Fibroblast of pulmonary artery (primary cell): ENCODE results near the gene DEPDC5.

Experiments
- DNase-seq: peaks from one replicate; pipeline ENCODE4 v3.0.0-alpha.2; 2010; ENCODE audit warnings: low read depth
- H3K4me3 ChIP-seq: replicated peaks from 2 replicates; pipeline ENCODE4 v1.5.1; 2011; ENCODE audit warnings: low read depth, mild to moderate bottlenecking, control low read depth, low read length, moderate library complexity
- CTCF ChIP-seq: IDR thresholded peaks from 2 replicates; pipeline ENCODE4 v1.5.1; 2011; ENCODE audit warnings: mild to moderate bottlenecking, control low read depth, low read length, inconsistent platforms; ENCODE audit errors: missing control alignments

DEPDC5 gene

GRCh38 chr22:31841078-31841827 is 87.4 kb downstream of the DEPDC5 start:
- H3K4me3 ChIP-seq = no peak overlapping the region
- no peak for DNase-seq

GRCh38 chr22:31843526-31843925 is 89.7 kb downstream of the DEPDC5 start:
- TF ChIP-seq CTCF = no peak
- no peak for DNase-seq

More at GRCh38 chr22:31841078-31841827, 87.4 kb downstream of the DEPDC5 start:
- TF ChIP-seq CTCF = no peak

GRCh38 chr22:31844941-31845340 is 91.1 kb downstream of the DEPDC5 start:
- no peak overlapping the region for H3K4me3 ChIP-seq
- TF ChIP-seq CTCF = no peak
- no peak for DNase-seq

More at GRCh38 chr22:31843526-31843925, 89.7 kb downstream of the DEPDC5 start:
- H3K4me3 ChIP-seq = no peak overlapping the region

- peak; percentile 44 for DNase-seq
- H3K4me3 ChIP-seq = no peak overlapping the region
- TF ChIP-seq CTCF = peak; percentile 32
Observed at GRCh38 chr22:31846161-31847115, 92.6 kb downstream of the DEPDC5 start.

GRCh38 chr22:31848411-31848810 is 94.6 kb downstream of the DEPDC5 start:
- no peak for TF ChIP-seq CTCF
- H3K4me3 ChIP-seq = no peak overlapping the region
- no peak for DNase-seq

- TF ChIP-seq CTCF = no peak
- no peak overlapping the region for H3K4me3 ChIP-seq
- DNase-seq = no peak
Observed at GRCh38 chr22:31850135-31850534, 96.3 kb downstream of the DEPDC5 start.
